Heart left ventricle (tissue), 13 donors: ENCODE results near the gene STAG3.

Experiments
- CTCF ChIP-seq, 12 donors: fragments of 200-600 bp; sonication (generic) in 4 of 12; IDR thresholded peaks; one replicate each; pipeline versions ENCODE4 v1.5.0 to v1.8.0; 2018 to 2022; ENCODE audit warnings: antibody characterized with exemption in 12 of 12, mild to moderate bottlenecking in 5 of 12
- POLR2A ChIP-seq, 2 donors: fragments of 450-650 bp; IDR thresholded peaks; one replicate each; pipeline ENCODE4 v1.6.1; 2017; ENCODE audit warnings: antibody characterized with exemption in 2 of 2, mild to moderate bottlenecking in 2 of 2, moderate library complexity in 2 of 2
- donor health status: ischemic (EF 13 %, LVEDD 7.1; RV severe dilation, severe dysfunction).
- donor health status: DM: no; HTN: yes; CAD: no.
- donor health status: DM: no; HTN: no; CAD: no.
- donor health status: ischemic (EF 25% LVEDD 6.9; RV normal size, moderate dysfunction).
- donor health status: ischemic (EF 25% LVEDD 5.7; RV mildly dilated, moderate dysfunction).
- donor health status: ischemic (EF 35%, LVEDD 5.7; RV mildly dilated, moderate dysfunction).
- donor health status: nonischemic (EF 11% LVEDD 7.7; RV severe dilation, severe dysfunction).
- donor health status: DM: yes; HTN: yes; CAD: no.
- donor health status: PGD.
- donor health status: ischemic (EF 29% LVEDD 5.4; RV normal size, mild dysfunction).
- donor health status: nonischemic (EF 23%, LVEDD 6.1; RV moderate dilation, normal function).

GRCh38 chr7:100148225-100148558, 29.5 kb upstream of the STAG3 start:
- TF ChIP-seq CTCF (IDR thresholded peaks at IDR 0.05) = no peak
- no peak for TF ChIP-seq POLR2A (IDR thresholded peaks at IDR 0.05)
